OCI-LY3 (cell line): Measurements from ENCODE around the gene PTPRT.

Experiments
- CTCF ChIP-seq: fragments of 200-600, 300-600 bp; sonication (generic); IDR thresholded peaks from 2 replicates; pipeline ENCODE4 v1.5.1; 2014; ENCODE audit warnings: antibody characterized with exemption, low read length, low read depth
- EZH2phosphoT487 ChIP-seq: fragments of 200-600 bp; shearing (Covaris generic); IDR thresholded peaks from 2 replicates; pipeline ENCODE4 v1.6.1; 2018; ENCODE audit warnings: antibody characterized with exemption, mixed run types, low read depth

- no peak for TF ChIP-seq CTCF
- TF ChIP-seq EZH2phosphoT487, result no peak
Observed at GRCh38 chr20:42516692-42517091, 673.0 kb downstream of the PTPRT start.
